Duodenal mucosa (tissue), 2 donors: Measurements from ENCODE around the gene INTS1.

ENCODE experiments used
- H3K27ac ChIP-seq: one replicate; pipeline ENCODE4 v1.7.0; 2013; ENCODE audit warnings: low read depth, low read length
- H3K27me3 ChIP-seq, 2 donors: one replicate each; pipeline ENCODE4 v1.7.0; 2013; ENCODE audit warnings: low read length in 2 of 2, control low read depth in 1 of 2; ENCODE audit not compliant: insufficient read depth in 2 of 2, control insufficient read depth in 1 of 2
- H3K36me3 ChIP-seq, 2 donors: one replicate each; pipeline ENCODE4 v1.7.0; 2013; ENCODE audit warnings: low read length in 2 of 2, control low read depth in 1 of 2; ENCODE audit not compliant: insufficient read depth in 2 of 2, control insufficient read depth in 1 of 2
- H3K4me1 ChIP-seq, 2 donors: one replicate each; pipeline ENCODE4 v1.7.0; 2013; ENCODE audit warnings: low read length in 2 of 2, control low read depth in 1 of 2; ENCODE audit not compliant: insufficient read depth in 2 of 2, control insufficient read depth in 1 of 2
- H3K4me3 ChIP-seq, 2 donors: one replicate each; pipeline ENCODE4 v1.7.0; 2013; ENCODE audit warnings: low read length in 2 of 2, low read depth in 1 of 2
- H3K9ac ChIP-seq, 2 donors: one replicate each; pipeline ENCODE4 v1.7.0; 2013; ENCODE audit warnings: low read length in 2 of 2, low read depth in 1 of 2
- H3K9me3 ChIP-seq, 2 donors: one replicate each; pipeline ENCODE4 v1.7.0; 2013; ENCODE audit warnings: low read length in 2 of 2, control low read depth in 1 of 2; ENCODE audit not compliant: control insufficient read depth in 1 of 2

INTS1 gene

DNA sequence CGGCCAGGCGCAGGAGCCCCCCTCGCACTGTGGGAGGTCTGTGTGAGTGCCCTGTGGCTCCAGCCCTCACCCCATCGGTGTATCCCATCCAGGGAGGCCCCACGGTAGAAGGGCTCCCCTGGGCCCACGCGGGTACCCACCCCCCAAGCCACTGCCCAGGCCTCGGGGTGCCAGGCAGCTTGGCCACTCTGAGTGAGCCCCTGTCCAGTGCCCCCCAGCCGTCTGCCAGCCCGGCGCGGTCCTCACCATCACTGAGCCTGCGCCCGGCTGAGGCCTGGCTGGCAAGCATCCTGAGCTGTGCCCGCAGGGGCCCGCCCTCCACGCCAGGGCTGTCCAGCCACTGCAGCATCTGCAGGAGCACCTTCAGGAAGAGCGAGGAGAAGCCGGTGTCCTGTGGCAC lies 25.7 kb downstream of the INTS1 start:
- Histone ChIP-seq H3K27me3 (no peaks in the 10 kb centered on the region), H3K27ac (no peak overlapping the region), H3K4me1 (peaks cover 6 to 9% of the 10 kb centered on the region in 2 donors), H3K36me3 (peaks cover 0 to 76% of the 10 kb centered on the region in 2 donors), H3K9ac (no peak overlapping the region), H3K9me3 (no peaks in the 10 kb centered on the region), H3K4me3 (no peak overlapping the region)

DNA sequence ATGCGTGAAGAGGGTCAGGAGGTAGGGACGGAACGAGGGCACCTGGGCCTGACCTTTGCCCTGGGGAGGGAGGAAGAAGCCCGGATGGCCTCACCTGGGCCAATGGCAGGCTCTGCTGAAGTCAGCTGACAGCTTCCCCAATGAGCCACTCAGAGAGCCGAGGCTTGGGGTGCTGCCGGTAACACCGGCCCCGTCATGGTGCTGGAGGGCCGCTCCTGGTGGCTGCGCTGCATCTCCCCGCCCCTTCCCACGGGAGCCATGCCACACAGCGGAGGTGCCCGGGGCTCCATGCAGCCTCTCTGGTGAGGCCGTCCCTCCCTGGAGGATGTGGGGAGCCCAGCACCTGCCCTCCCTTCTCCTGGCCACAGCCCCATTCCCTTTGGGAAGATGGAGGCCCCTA lies 27.3 kb downstream of the INTS1 start:
- H3K9ac ChIP-seq, result no peak overlapping the region
- peaks cover 0 to 75% of the 10 kb centered on the region in 2 donors for H3K36me3 ChIP-seq
- H3K4me3 ChIP-seq, result no peak overlapping the region

DNA sequence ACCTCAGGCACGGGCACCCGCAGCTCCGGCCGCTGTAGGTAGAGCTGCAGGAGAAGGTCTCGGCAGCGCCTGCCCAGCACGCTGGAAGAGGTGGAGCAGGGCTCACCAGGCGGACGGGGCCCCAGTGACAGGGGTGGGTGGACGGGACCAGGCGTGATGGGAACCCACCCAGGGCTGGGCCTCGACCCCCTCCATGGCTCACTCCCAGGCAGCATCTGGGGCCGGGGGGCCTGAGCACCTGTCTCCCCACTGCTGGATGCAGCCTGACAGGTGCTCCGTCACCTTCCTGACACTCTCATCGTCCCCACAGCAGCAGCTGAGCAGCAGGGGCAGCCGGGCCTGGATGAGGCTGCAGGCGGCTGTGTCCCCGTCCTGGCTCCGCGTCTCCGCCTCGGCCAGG lies 28.2 kb downstream of the INTS1 start:
- H3K9ac ChIP-seq, result no peak overlapping the region
- H3K36me3 ChIP-seq, result peaks cover 3 to 73% of the 10 kb centered on the region in 2 donors
- H3K9me3 ChIP-seq, result no peaks in the 10 kb centered on the region
- peaks cover 6 to 9% of the 10 kb centered on the region in 2 donors for H3K4me1 ChIP-seq
- no peaks in the 10 kb centered on the region for H3K27me3 ChIP-seq
- no peak overlapping the region for H3K4me3 ChIP-seq
- no peak overlapping the region for H3K27ac ChIP-seq

More for the DNA sequence above, 27.3 kb downstream of the INTS1 start:
- H3K27me3 ChIP-seq, result no peaks in the 10 kb centered on the region
- H3K27ac ChIP-seq, result no peak overlapping the region
- H3K4me1 ChIP-seq, result peaks cover 6 to 9% of the 10 kb centered on the region in 2 donors
- H3K9me3 ChIP-seq, result no peaks in the 10 kb centered on the region

DNA sequence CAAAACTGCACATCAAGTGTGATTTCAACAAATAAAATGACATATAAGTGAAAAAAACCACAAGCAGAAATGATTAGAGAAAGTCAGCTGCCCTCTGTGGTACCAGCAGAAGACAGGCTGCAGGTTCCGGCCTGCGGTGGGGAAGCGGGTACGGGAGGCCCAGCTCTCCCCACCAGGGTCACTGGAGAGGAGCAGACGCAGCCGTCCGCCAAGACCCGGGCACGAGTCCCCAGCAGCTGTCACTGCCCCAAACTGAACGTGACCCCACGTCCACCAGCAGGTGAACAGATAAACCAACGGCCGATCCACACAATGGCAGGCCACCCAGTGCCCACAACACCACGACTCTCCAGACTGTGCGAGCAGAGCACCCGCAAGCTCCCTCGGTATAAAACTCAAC lies 28.8 kb downstream of the INTS1 start:
- Histone ChIP-seq H3K4me1 (peaks cover 6 to 9% of the 10 kb centered on the region in 2 donors), H3K27me3 (no peaks in the 10 kb centered on the region), H3K9ac (no peak overlapping the region), H3K27ac (no peak overlapping the region), H3K4me3 (no peak overlapping the region), H3K9me3 (no peaks in the 10 kb centered on the region), H3K36me3 (peaks cover 7 to 78% of the 10 kb centered on the region in 2 donors)

DNA sequence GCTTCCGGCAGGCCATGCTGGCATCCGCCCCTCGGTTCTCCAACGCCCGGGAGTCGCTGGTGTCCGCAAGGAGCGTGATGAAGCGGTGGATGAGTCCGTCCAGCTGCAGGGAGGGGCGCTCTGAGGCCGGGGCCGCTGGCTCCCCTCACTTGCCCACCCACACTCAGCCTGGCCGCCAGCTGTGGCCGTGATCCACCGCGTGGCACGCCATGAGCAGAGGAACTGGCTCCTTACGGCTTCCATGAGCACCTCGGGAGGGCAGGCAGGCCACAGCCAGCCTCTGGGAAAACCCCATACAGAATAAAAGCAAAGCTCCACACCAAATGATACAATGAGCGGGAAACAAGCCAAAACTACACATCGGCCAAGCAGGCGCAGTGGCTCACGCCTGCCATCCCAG lies 29.5 kb downstream of the INTS1 start:
- Histone ChIP-seq H3K27ac (no peak overlapping the region), H3K9me3 (no peaks in the 10 kb centered on the region), H3K4me3 (no peak overlapping the region), H3K4me1 (peaks cover 6 to 9% of the 10 kb centered on the region in 2 donors), H3K27me3 (no peaks in the 10 kb centered on the region), H3K36me3 (peaks cover 7 to 78% of the 10 kb centered on the region in 2 donors), H3K9ac (no peak overlapping the region)

DNA sequence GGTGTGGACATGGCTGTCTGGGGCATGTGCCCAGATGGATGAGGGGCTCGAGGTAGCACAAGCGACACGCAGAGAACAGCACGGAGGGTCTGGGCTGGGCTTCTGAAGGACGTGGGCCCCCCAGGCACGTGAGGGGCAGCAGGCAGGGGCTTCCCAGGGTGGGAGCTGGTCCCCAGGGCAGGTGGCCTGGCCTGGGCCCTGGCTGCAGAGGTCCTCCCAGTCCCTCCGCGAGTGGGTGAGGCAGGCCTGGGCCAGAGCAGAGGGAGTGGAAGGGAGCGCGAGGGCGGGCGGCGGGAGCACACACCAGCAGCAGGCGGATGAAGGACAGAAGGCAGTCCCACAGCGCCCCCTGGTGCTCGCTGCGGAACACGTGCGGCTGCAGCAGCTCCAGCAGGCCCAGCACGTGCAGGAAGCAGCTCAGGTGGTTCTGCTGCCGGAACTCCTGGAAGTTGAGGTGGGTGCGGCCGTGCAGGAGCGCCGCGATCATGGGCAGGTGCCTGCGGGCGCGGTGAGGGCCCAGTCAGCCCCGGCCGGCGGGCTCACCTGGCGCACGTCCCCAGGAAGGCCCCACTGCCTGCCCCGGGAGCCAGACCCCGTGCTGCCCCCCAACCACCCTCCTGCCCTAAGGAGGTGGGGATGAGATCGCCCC lies 30.2 kb downstream of the INTS1 start:
- H3K9me3 ChIP-seq, result no peaks in the 10 kb centered on the region
- H3K9ac ChIP-seq, result peak overlapping the region in 1 of 2 donors; percentile 38
- H3K4me1 ChIP-seq, result peaks cover 6 to 9% of the 10 kb centered on the region in 2 donors
- H3K27ac ChIP-seq, result no peak overlapping the region
- H3K36me3 ChIP-seq, result peaks cover 7 to 73% of the 10 kb centered on the region in 2 donors
- no peak overlapping the region for H3K4me3 ChIP-seq
- no peaks in the 10 kb centered on the region for H3K27me3 ChIP-seq

DNA sequence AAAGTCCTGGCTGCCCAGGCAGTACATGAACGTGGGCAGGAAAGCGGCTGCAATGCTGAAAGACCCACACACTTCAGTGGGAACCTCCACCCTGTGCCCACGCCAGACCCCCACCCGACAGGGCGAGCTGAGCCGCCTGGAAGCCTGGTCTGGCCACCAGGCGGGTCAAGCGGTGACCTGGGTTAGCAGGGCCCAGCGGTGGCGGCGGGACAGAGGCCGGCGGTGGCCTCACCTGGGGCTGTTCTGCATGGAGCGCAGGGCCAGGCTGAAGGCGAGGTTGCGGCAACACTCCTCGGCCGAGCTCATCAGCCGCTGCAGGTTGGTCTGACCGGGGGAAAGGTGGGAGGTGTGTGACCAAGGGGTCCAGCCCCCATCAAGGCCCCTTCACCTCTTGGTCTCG lies 33.3 kb downstream of the INTS1 start:
- Histone ChIP-seq H3K27me3 (no peaks in the 10 kb centered on the region), H3K36me3 (peaks cover 7 to 46% of the 10 kb centered on the region in 2 donors), H3K4me1 (peaks cover 19% of the 10 kb centered on the region in 2 donors), H3K4me3 (no peak overlapping the region), H3K9ac (no peak overlapping the region), H3K27ac (no peak overlapping the region), H3K9me3 (no peaks in the 10 kb centered on the region)

DNA sequence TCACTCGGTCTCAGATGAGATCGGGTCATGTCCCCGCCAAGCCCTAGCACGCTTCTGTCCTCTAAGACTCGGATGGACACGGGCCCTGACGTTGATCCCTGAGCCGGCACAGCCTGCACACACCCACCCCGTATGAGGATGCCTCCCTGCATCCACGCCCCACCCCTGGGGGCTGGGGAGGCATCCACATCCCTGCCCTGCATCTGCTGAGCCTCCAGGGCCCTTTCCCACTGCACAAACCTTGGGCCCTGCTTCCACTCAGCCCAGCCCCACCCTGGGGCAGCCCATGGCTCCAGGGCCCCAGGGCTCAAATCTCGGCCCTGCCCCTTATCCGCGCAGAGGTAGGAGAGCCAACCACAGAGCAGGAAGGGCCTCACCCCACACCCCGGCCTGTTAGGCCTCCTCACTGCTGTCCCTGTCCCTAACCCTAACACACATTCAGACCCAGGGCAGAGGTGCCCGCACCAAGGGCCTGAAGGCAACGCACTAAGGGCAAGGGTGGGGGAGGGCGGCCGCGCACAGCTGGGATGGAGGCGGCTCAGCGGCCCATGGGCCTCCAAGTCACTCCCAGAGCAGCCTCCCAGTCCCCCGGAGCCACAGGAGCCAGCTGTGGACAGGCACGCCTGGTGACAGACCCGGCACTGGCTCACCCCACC lies 35.4 kb downstream of the INTS1 start:
- Histone ChIP-seq H3K27me3 (no peaks in the 10 kb centered on the region), H3K36me3 (peaks cover 7 to 36% of the 10 kb centered on the region in 2 donors), H3K27ac (no peak overlapping the region), H3K4me1 (peaks cover 17 to 21% of the 10 kb centered on the region in 2 donors), H3K9me3 (no peaks in the 10 kb centered on the region), H3K4me3 (no peak overlapping the region), H3K9ac (no peak overlapping the region)

DNA sequence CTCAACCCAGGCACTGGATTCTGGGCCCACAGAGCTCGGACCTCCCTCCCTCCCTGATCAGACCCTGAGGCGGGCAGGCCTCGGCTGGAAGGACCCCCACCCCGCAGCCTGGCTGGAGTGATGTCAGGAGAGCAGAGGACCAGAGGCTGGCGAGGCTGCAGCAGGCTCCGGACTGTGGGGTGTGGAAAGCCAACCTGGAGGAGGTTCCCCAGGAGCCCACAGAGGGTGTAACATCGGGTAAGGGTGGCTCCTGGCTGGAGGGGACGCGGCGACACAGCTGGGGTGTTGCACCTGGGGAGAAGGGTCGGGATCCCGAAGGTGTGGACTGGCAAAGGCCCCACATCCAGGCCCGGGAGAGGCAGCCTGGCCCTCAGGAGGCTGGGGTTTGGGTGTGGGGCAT lies 36.0 kb downstream of the INTS1 start:
- no peak overlapping the region for H3K9ac ChIP-seq
- no peak overlapping the region for H3K27ac ChIP-seq
- H3K4me1 ChIP-seq, result peaks cover 22 to 27% of the 10 kb centered on the region in 2 donors
- no peak overlapping the region for H3K4me3 ChIP-seq
- H3K36me3 ChIP-seq, result peaks cover 7 to 31% of the 10 kb centered on the region in 2 donors
- no peaks in the 10 kb centered on the region for H3K9me3 ChIP-seq
- H3K27me3 ChIP-seq, result no peaks in the 10 kb centered on the region

DNA sequence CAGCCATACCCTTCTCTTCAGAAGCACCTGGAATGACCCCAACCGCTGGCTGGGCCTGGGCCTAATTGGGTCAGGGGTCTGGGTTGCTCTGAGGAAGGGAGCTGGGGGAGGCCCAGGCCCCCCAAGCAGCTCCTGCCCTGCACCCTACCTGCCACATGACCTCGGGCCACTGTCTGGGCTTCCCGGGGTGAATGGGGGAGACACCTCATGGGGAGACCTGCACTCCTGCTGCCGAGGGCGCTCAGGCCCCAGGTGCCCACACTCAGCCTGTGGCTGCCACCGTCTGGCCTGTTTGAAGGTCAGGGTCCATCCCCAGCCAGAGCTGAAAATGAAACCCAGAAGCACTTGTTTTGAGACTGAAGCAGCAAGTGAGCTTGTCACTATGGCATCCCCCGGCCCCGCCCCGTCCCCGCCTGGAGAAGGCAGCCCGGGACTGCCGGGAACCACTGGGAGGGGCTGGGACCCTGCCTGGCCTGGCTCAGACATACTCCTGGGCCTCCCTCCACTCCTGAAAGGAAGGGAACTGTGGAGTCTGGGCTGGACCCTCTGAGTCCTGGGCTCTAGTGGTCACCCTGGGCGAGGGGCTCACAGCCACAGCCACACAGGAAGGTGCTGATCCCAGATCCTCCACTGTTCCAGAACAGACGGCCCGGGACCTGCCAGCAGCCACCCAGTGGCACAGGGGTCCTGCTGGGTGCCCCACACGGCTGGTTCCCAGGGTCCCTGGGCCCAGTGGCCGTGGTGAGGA lies 37.5 kb downstream of the INTS1 start:
- Histone ChIP-seq H3K9me3 (no peaks in the 10 kb centered on the region), H3K27ac (peak overlapping the region; percentile 63), H3K4me3 (peak overlapping the region in 1 of 2 donors; percentile 5), H3K9ac (peak overlapping the region; percentile 42 to 54), H3K4me1 (peaks cover 36 to 40% of the 10 kb centered on the region in 2 donors), H3K27me3 (no peaks in the 10 kb centered on the region), H3K36me3 (peaks cover 7 to 19% of the 10 kb centered on the region in 2 donors)
